GM12878 (cell line): Measurements from ENCODE around the gene GANC. TPM values are rescaled to one million over a fixed set of nuclear protein-coding genes. Genes with fewer than 3 reads are reported as not detected.
A peak's percentile ranks its signal among the peaks of the same experiment; 100 is the strongest.

Experiments used
- ATAC-seq: fragments of 200-7000 bp; cut with Tn5 transposase; 3 replicates; pipeline ENCODE4 v1.9.1; 2020; ENCODE audit warnings: mild to moderate bottlenecking, moderate library complexity
- BruUV-seq: library from RNA; stranded (reverse); fragments of 400-500 nt; replicated peaks from 2 replicates; lab custom pipeline; 2021; lab: Mats Ljungman, UMichigan
- CTCF ChIA-PET: fragments of 300-600 bp; sonication (Branson Sonifier 250); formaldehyde crosslinking; extraction: SDS; loops from one replicate; lab custom pipeline; 2021; ENCODE audit warnings: inconsistent platforms; lab: Yijun Ruan, JAX
- POLR2A ChIA-PET: fragments of 350-600 bp; formaldehyde crosslinking; extraction: SDS; loops from one replicate; lab custom pipeline; 2021; ENCODE audit warnings: inconsistent platforms; lab: Charles Lee
- RAD21 ChIA-PET: fragments of 300-600 bp; sonication (Branson Sonifier 250); formaldehyde crosslinking; loops from one replicate; lab custom pipeline; 2023; ENCODE audit warnings: antibody characterized with exemption; ENCODE audit not compliant: unreplicated experiment; lab: Charles Lee
- SMC1A ChIA-PET: fragments of 300-600 bp; sonication (Branson Sonifier 250); formaldehyde crosslinking; loops from one replicate; lab custom pipeline; 2023; ENCODE audit not compliant: unreplicated experiment, uncharacterized antibody; lab: Charles Lee
- DNase-seq: peaks from one replicate; pipeline ENCODE4 v3.0.0-alpha.2; 2011; ENCODE audit warnings: low read depth, low spot score
- FAIRE-seq: peaks from 3 replicates; lab custom pipeline; 2011; peaks lifted over from hg19 to GRCh38; lab: Jason Lieb, UNC
- H2AFZ ChIP-seq: 2 replicates; pipeline ENCODE4 v1.6.0; 2011; ENCODE audit warnings: low read depth, low read length, control low read depth; ENCODE audit not compliant: control insufficient read depth
- H3K27ac ChIP-seq: 2 replicates; pipeline ENCODE4 v1.5.1; 2011; ENCODE audit warnings: control low read depth; ENCODE audit not compliant: control insufficient read depth, insufficient read depth
- H3K27me3 ChIP-seq, 2 experiments: replicated peaks in 1 of 2; 2 replicates each; pipeline versions ENCODE4 v1.6.0 to v1.6.1; 2011; ENCODE audit warnings: low read length in 1 of 2; ENCODE audit not compliant: control insufficient read depth in 2 of 2, insufficient read depth in 2 of 2
- H3K36me3 ChIP-seq, 2 experiments: 2 replicates each; pipeline ENCODE4 v1.5.1; 2011; ENCODE audit warnings: low read length in 1 of 2; ENCODE audit not compliant: control insufficient read depth in 2 of 2, insufficient read depth in 2 of 2
- H3K4me1 ChIP-seq: 2 replicates; pipeline ENCODE4 v1.6.1; 2011; ENCODE audit warnings: mild to moderate bottlenecking, low read length, moderate library complexity, mixed read lengths; ENCODE audit not compliant: control insufficient read depth, insufficient read depth
- H3K4me2 ChIP-seq: 2 replicates; pipeline ENCODE4 v1.6.0; 2011; ENCODE audit warnings: control low read depth; ENCODE audit not compliant: control insufficient read depth, insufficient read depth
- H3K4me3 ChIP-seq: fragments of 200-600 bp; sonication (generic); 2 replicates; pipeline ENCODE4 v1.5.1; 2016
- H3K79me2 ChIP-seq: 2 replicates; pipeline ENCODE4 v1.6.0; 2011; ENCODE audit warnings: low read length; ENCODE audit not compliant: control insufficient read depth, insufficient read depth
- H3K9ac ChIP-seq: 2 replicates; pipeline ENCODE4 v1.8.0; 2011; ENCODE audit warnings: low read length, control low read depth, mixed read lengths; ENCODE audit not compliant: control insufficient read depth, insufficient read depth
- H3K9me3 ChIP-seq: replicated peaks from 3 replicates; pipeline ENCODE4 v1.5.1; 2011; ENCODE audit warnings: mild to moderate bottlenecking, low read length; ENCODE audit not compliant: control insufficient read depth, insufficient read depth
- H4K20me1 ChIP-seq: 2 replicates; pipeline ENCODE4 v1.6.0; 2011; ENCODE audit not compliant: control insufficient read depth, insufficient read depth
- BMI1 ChIP-seq: fragments of 450-650 bp; IDR thresholded peaks from 2 replicates; pipeline ENCODE4 v1.6.1; 2016; ENCODE audit warnings: mild to moderate bottlenecking, moderate library complexity, borderline replicate concordance
- CBX3 ChIP-seq: fragments of 200-600 bp; sonication (generic); IDR thresholded peaks from 2 replicates; pipeline ENCODE4 v1.6.1; 2016; ENCODE audit warnings: low read depth, borderline replicate concordance
- CHD1 ChIP-seq: IDR thresholded peaks from 2 replicates; pipeline ENCODE4 v1.6.1; 2012; ENCODE audit warnings: low read depth, low read length, improper control_type of control experiment
- GABPA ChIP-seq: IDR thresholded peaks from 2 replicates; pipeline ENCODE4 v1.6.1; 2014; ENCODE audit warnings: antibody characterized with exemption, low read depth, mild to moderate bottlenecking, inconsistent platforms
- IRF5 ChIP-seq: fragments of 450-650 bp; IDR thresholded peaks from 2 replicates; pipeline ENCODE4 v1.6.1; 2017; ENCODE audit warnings: borderline replicate concordance
- NFXL1 ChIP-seq: fragments of 450-650 bp; IDR thresholded peaks from 2 replicates; pipeline ENCODE4 v1.6.1; 2017; ENCODE audit warnings: antibody characterized with exemption, mild to moderate bottlenecking, borderline replicate concordance
- PML ChIP-seq: IDR thresholded peaks from 2 replicates; pipeline ENCODE4 v1.6.1; 2012; ENCODE audit warnings: low read length, inconsistent platforms
- RELA ChIP-seq: fragments of 450-650 bp; IDR thresholded peaks from 2 replicates; pipeline ENCODE4 v1.8.0; 2014; ENCODE audit warnings: borderline replicate concordance; ENCODE audit not compliant: partially characterized antibody
- SIX5 ChIP-seq: IDR thresholded peaks from 2 replicates; pipeline ENCODE4 v1.6.1; 2011; ENCODE audit warnings: mild to moderate bottlenecking, low read depth, low read length, moderate library complexity; ENCODE audit not compliant: severe bottlenecking
- TCF12 ChIP-seq: IDR thresholded peaks from 2 replicates; pipeline ENCODE4 v1.6.1; 2011; ENCODE audit warnings: low read depth, mild to moderate bottlenecking, low read length
- WRNIP1 ChIP-seq: IDR thresholded peaks from 2 replicates; pipeline ENCODE4 v1.6.1; 2011; ENCODE audit warnings: low read depth, low read length, improper control_type of control experiment, borderline replicate concordance
- YBX1 ChIP-seq: fragments of 450-650 bp; IDR thresholded peaks from 2 replicates; pipeline ENCODE4 v1.6.1; 2016; ENCODE audit warnings: antibody characterized with exemption
- ZBED1 ChIP-seq: IDR thresholded peaks from 2 replicates; pipeline ENCODE4 v1.6.1; 2016; ENCODE audit warnings: borderline replicate concordance
- ZNF384 ChIP-seq: IDR thresholded peaks from 2 replicates; pipeline ENCODE4 v1.6.1; 2012; ENCODE audit warnings: low read depth, mild to moderate bottlenecking, low read length, improper control_type of control experiment, borderline replicate concordance
- WGBS: methylation state at CpG from one replicate; pipeline ENCODE4 v1.1.6; 2016; ENCODE audit warnings: low lambda C conversion rate; ENCODE audit not compliant: insufficient replicate concordance, insufficient coverage; ENCODE audit errors: missing lambda C conversion rate; 5-methylcytosine and 5-hydroxymethylcytosine counted together
- in situ Hi-C: fragments of 300-500 bp; cut with MboI; formaldehyde crosslinking; loops from 9 replicates; pipeline ENCODE4 v1.14.3; 2018; ENCODE audit warnings: mixed read lengths
- intact Hi-C: fragments of 100-400 bp; cut with micrococcal nuclease; formaldehyde crosslinking; loops from one replicate; pipeline ENCODE4 v1.14.2; 2022; ENCODE audit not compliant: unreplicated experiment
- polyA plus RNA-seq, 11 experiments: library from polyadenylated mRNA; depleted of rRNA in 4 of 11; unstranded in 6 of 11; stranded (reverse) in 5 of 11; fragments of >200 nt; fragmentation: Nextera tagmentation in 4 of 11; fragmentation: Illumina TruSeq in 1 of 11; extraction: Ambion mirVana in 4 of 11; extraction: Trizol in 1 of 11; gene quantifications; 1 replicate in 1 of 11; 2 replicates in 10 of 11; pipeline versions ENCODE4 v1.2.1 to v1.2.3, GENCODE V29; 2011 to 2016; ENCODE audit warnings: inconsistent platforms in 2 of 11, missing spikeins in 2 of 11, low read depth in 1 of 11
- total RNA-seq, 4 experiments: library from RNA; depleted of rRNA in 3 of 4; stranded (reverse); fragments of >200 nt in 3 of 4; fragmentation: Illumina TruSeq in 1 of 4; extraction: Trizol in 1 of 4; gene quantifications; 2 replicates each; pipeline versions ENCODE4 v1.2.1 to v1.2.3, GENCODE V29; 2013 to 2021
- TF ChIP-seq, protein P1 (sequence below): fragments of 150-350 bp; IDR thresholded peaks from 2 replicates; pipeline ENCODE4 v1.6.1; 2014; ENCODE audit warnings: mild to moderate bottlenecking, low read depth, low read length
- TF ChIP-seq, protein P2 (sequence below): IDR thresholded peaks from 2 replicates; pipeline ENCODE4 v1.6.1; 2012; ENCODE audit warnings: low read length, inconsistent platforms

Gene GANC
- total and polyA plus RNA-seq, 10 of the 15 experiments (the other 5 are each of a cell fraction or from before 2014, with no cell fraction given): 11.3 to 35.3 (median 23.0) TPM

- TF ChIP-seq, protein P1, sequence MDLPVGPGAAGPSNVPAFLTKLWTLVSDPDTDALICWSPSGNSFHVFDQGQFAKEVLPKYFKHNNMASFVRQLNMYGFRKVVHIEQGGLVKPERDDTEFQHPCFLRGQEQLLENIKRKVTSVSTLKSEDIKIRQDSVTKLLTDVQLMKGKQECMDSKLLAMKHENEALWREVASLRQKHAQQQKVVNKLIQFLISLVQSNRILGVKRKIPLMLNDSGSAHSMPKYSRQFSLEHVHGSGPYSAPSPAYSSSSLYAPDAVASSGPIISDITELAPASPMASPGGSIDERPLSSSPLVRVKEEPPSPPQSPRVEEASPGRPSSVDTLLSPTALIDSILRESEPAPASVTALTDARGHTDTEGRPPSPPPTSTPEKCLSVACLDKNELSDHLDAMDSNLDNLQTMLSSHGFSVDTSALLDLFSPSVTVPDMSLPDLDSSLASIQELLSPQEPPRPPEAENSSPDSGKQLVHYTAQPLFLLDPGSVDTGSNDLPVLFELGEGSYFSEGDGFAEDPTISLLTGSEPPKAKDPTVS: no peak
- TF ChIP-seq, all 136 proteins: peak for 0
Observed at GRCh38 chr15:42270551-42270950, 2.5 kb upstream of the GANC start (continued).

DNA sequence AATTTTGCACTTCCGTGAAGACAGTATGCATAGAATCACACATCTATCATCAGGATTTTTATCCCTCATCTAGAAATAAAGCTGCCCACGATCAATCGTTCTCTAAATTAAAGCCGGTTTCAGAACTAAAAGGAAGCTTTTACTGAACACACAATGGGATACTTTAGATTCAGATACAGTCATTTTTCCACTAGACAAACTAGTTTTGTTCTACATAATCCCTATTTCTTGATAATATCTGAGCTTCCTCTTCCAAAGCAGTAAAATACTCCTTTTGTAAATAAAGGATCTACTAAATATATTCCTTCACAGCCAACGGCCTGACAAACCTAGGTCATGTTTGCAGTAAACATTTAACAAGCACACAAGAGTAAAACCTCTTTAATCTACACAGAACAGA is 2.0 kb upstream of the GANC start:
- CTCF ChIA-PET: interaction anchor here (1.6 kb wide), 1 partner anchor 22 kb away, joined by 3 read pairs; no protein-coding TSS in a partner anchor
- Histone ChIP-seq H3K27ac (no peak overlapping the region), H3K9me3 (no peaks in the 10 kb centered on the region), H3K36me3 (peaks cover 0 to 10% of the 10 kb centered on the region in 2 experiments; a peak in 2 of 4 replicates), H3K27me3 (no peaks in the 10 kb centered on the region), H4K20me1 (no peaks in the 10 kb centered on the region), H3K79me2 (peaks cover 62% of the 10 kb centered on the region), H3K4me3 (0 out of 2 replicates have a peak overlapping the region, but pooled peaks have one; percentile 35), H2AFZ (no peak overlapping the region), H3K4me1 (no peaks in the 10 kb centered on the region; the same call in 1 of the 2 replicates), H3K4me2 (peak overlapping the region; percentile 59), H3K9ac (no peak overlapping the region)
- no TSS peak for BruUV-seq
- intact Hi-C loops: no loop called here
- SMC1A ChIA-PET: interaction anchor here (0.7 to 1.4 kb wide), 4 partner anchors 10 to 231 kb away, joined by 3 to 4 read pairs (median 3); no protein-coding TSS in a partner anchor
- DNase-seq: no peak
- 75% methylated on average over 5 of the region's 5 CpGs for WGBS
- TF ChIP-seq TCF12: no peak
- TF ChIP-seq IRF5: no peak
- TF ChIP-seq CHD1: no peak
- no peak for TF ChIP-seq WRNIP1
- no peak for TF ChIP-seq NFXL1
- TF ChIP-seq SIX5: no peak
- no peak for TF ChIP-seq ZNF384
- TF ChIP-seq YBX1: no peak
- TF ChIP-seq RELA: no peak
- no peak for TF ChIP-seq ZBED1
- TF ChIP-seq, protein P2, sequence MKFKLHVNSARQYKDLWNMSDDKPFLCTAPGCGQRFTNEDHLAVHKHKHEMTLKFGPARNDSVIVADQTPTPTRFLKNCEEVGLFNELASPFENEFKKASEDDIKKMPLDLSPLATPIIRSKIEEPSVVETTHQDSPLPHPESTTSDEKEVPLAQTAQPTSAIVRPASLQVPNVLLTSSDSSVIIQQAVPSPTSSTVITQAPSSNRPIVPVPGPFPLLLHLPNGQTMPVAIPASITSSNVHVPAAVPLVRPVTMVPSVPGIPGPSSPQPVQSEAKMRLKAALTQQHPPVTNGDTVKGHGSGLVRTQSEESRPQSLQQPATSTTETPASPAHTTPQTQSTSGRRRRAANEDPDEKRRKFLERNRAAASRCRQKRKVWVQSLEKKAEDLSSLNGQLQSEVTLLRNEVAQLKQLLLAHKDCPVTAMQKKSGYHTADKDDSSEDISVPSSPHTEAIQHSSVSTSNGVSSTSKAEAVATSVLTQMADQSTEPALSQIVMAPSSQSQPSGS: no peak
- no peak for TF ChIP-seq CBX3
- no peak for TF ChIP-seq GABPA
- no peak for TF ChIP-seq PML
- no peak for TF ChIP-seq BMI1
- no peak for ATAC-seq
- no peak for FAIRE-seq
- in situ Hi-C loops: loop anchor here (25.0 kb wide), 1 partner anchor 1516 kb away; the partner anchor contains the start of genes ELL3 and SERF2
- POLR2A ChIA-PET: no interaction called here
- RAD21 ChIA-PET: no interaction called here
